Right lobe of liver (tissue), 4 donors: Measurements from ENCODE around the gene ANKS4B.

ENCODE experiments used
- POLR2A ChIP-seq: fragments of 450-650 bp; IDR thresholded peaks from one replicate; pipeline ENCODE4 v1.6.1; 2017; ENCODE audit warnings: antibody characterized with exemption, mild to moderate bottlenecking
- TF ChIP-seq, protein P1 (sequence below), 4 donors: fragments of 200-600 bp in 3 of 4; fragments of 450-650 bp in 1 of 4; IDR thresholded peaks; one replicate each; pipeline versions ENCODE4 v1.5.1 to v1.8.0; 2016 to 2022; ENCODE audit warnings: antibody characterized with exemption in 4 of 4, mild to moderate bottlenecking in 2 of 4
- donor health status: DM: no; HTN: no; CAD: no.
- donor health status: DM: no; HTN: no; CAD: no.
- donor health status: DM: no; HTN: yes; CAD: no.

DNA sequence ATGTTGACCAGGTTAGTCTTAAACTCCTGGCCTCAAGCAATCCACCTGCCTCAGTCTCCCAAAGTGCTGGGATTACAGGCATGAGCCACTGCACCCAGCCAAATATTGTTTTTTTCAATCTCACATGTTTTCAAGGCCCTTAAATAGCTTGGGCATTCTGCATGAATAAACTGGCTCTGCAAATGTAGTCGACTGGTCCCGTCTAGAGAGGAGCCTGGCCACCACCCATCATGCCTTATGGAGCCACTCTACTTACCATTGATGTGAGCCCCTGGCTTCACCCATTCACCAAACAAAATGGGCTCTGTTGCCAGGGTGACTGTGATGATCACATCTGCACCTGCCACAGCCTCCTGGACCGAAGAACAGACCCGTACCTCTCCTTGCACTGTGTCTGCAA lies 33.8 kb downstream of the ANKS4B start:
- TF ChIP-seq, protein P1, sequence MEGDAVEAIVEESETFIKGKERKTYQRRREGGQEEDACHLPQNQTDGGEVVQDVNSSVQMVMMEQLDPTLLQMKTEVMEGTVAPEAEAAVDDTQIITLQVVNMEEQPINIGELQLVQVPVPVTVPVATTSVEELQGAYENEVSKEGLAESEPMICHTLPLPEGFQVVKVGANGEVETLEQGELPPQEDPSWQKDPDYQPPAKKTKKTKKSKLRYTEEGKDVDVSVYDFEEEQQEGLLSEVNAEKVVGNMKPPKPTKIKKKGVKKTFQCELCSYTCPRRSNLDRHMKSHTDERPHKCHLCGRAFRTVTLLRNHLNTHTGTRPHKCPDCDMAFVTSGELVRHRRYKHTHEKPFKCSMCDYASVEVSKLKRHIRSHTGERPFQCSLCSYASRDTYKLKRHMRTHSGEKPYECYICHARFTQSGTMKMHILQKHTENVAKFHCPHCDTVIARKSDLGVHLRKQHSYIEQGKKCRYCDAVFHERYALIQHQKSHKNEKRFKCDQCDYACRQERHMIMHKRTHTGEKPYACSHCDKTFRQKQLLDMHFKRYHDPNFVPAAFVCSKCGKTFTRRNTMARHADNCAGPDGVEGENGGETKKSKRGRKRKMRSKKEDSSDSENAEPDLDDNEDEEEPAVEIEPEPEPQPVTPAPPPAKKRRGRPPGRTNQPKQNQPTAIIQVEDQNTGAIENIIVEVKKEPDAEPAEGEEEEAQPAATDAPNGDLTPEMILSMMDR (IDR thresholded peaks at IDR 0.05): no peak
- TF ChIP-seq POLR2A: no peak
